H9 (cell line): ENCODE measurements around the gene PLG. TPM values are rescaled to one million over a fixed set of nuclear protein-coding genes. Genes with fewer than 3 reads are reported as not detected.
"Not testable (repeated sequence)": the region's sequence is repeated elsewhere in the genome, so short reads cannot be mapped to it uniquely, and the experiment has no call there.

Source experiments
- DNase-seq: peaks from one replicate; pipeline ENCODE4 v3.0.0-alpha.2; 2017
- H2AFZ ChIP-seq: one replicate; pipeline ENCODE4 v1.6.1; 2013; ENCODE audit warnings: mild to moderate bottlenecking, low read length, control low read depth, moderate library complexity
- H2AK5ac ChIP-seq: 2 replicates; pipeline ENCODE4 v1.6.1; 2013; ENCODE audit warnings: low read length, control low read depth, mixed read lengths; ENCODE audit not compliant: insufficient read length
- H2BK120ac ChIP-seq: one replicate; pipeline ENCODE4 v1.6.1; 2013; ENCODE audit warnings: low read depth, mild to moderate bottlenecking, low read length, control low read depth, inconsistent platforms; ENCODE audit not compliant: poor library complexity, severe bottlenecking
- H2BK12ac ChIP-seq: 2 replicates; pipeline ENCODE4 v1.6.1; 2013; ENCODE audit warnings: low read length, control low read depth, mixed read lengths, low read depth; ENCODE audit not compliant: insufficient read length
- H2BK15ac ChIP-seq: 2 replicates; pipeline ENCODE4 v1.6.1; 2013; ENCODE audit warnings: low read depth, low read length, control low read depth
- H2BK20ac ChIP-seq: one replicate; pipeline ENCODE4 v1.6.1; 2013; ENCODE audit warnings: low read depth, mild to moderate bottlenecking, low read length, control low read depth, inconsistent platforms; ENCODE audit not compliant: poor library complexity, severe bottlenecking
- H2BK5ac ChIP-seq: 2 replicates; pipeline ENCODE4 v1.6.1; 2013; ENCODE audit warnings: low read length, control low read depth, mixed read lengths; ENCODE audit not compliant: insufficient read length
- H3K14ac ChIP-seq: 2 replicates; pipeline ENCODE4 v1.6.1; 2013; ENCODE audit warnings: low read length, control low read depth; ENCODE audit not compliant: insufficient read depth
- H3K18ac ChIP-seq: 2 replicates; pipeline ENCODE4 v1.6.1; 2013; ENCODE audit warnings: low read depth, mild to moderate bottlenecking, mixed read lengths, low read length, control low read depth; ENCODE audit not compliant: insufficient read length
- H3K23ac ChIP-seq: 2 replicates; pipeline ENCODE4 v1.6.1; 2013; ENCODE audit warnings: low read length, control low read depth, mixed read lengths, low read depth; ENCODE audit not compliant: insufficient read length
- H3K23me2 ChIP-seq: 2 replicates; pipeline ENCODE4 v1.6.1; 2013; ENCODE audit warnings: low read depth, mild to moderate bottlenecking, mixed read lengths, low read length, control low read depth; ENCODE audit not compliant: insufficient read length, poor library complexity, severe bottlenecking
- H3K27ac ChIP-seq: 2 replicates; pipeline ENCODE4 v1.5.1; 2013; ENCODE audit warnings: low read length, control low read depth, mixed read lengths, low read depth; ENCODE audit not compliant: insufficient read length
- H3K27me3 ChIP-seq: 2 replicates; pipeline ENCODE4 v1.6.1; 2013; ENCODE audit warnings: low read length, control low read depth, inconsistent platforms; ENCODE audit not compliant: insufficient read depth
- H3K4ac ChIP-seq: 2 replicates; pipeline ENCODE4 v1.6.1; 2013; ENCODE audit warnings: low read depth, mild to moderate bottlenecking, control low read depth, inconsistent platforms, low read length, moderate library complexity
- H3K4me1 ChIP-seq: 2 replicates; pipeline ENCODE4 v1.6.1; 2013; ENCODE audit warnings: low read length, control low read depth, inconsistent platforms; ENCODE audit not compliant: insufficient read depth
- H3K4me2 ChIP-seq: 2 replicates; pipeline ENCODE4 v1.6.1; 2013; ENCODE audit warnings: low read length, control low read depth, mixed read lengths; ENCODE audit not compliant: insufficient read length, insufficient read depth
- H3K56ac ChIP-seq: 2 replicates; pipeline ENCODE4 v1.6.1; 2013; ENCODE audit warnings: low read depth, mild to moderate bottlenecking, mixed read lengths, low read length, control low read depth; ENCODE audit not compliant: insufficient read length
- H3K79me1 ChIP-seq: 2 replicates; pipeline ENCODE4 v1.6.1; 2013; ENCODE audit warnings: low read depth, mild to moderate bottlenecking, moderate library complexity, low read length, control low read depth, inconsistent platforms; ENCODE audit not compliant: insufficient read depth, poor library complexity, severe bottlenecking
- H3K79me2 ChIP-seq: 2 replicates; pipeline ENCODE4 v1.6.1; 2013; ENCODE audit warnings: low read length, control low read depth, inconsistent platforms; ENCODE audit not compliant: insufficient read depth
- H3K9ac ChIP-seq: 2 replicates; pipeline ENCODE4 v1.6.1; 2013; ENCODE audit warnings: low read length, control low read depth, mixed read lengths; ENCODE audit not compliant: insufficient read length; ENCODE audit errors: extremely low read depth
- H3K9me3 ChIP-seq: one replicate; pipeline ENCODE4 v1.6.1; 2013; ENCODE audit warnings: low read depth, low read length, inconsistent platforms; ENCODE audit not compliant: control insufficient read depth
- H3T11ph ChIP-seq: one replicate; pipeline ENCODE4 v1.6.1; 2013; ENCODE audit warnings: mild to moderate bottlenecking, low read length, control low read depth, inconsistent platforms
- H4K20me1 ChIP-seq: one replicate; pipeline ENCODE4 v1.6.1; 2013; ENCODE audit not compliant: control insufficient read depth, insufficient read length, insufficient read depth
- H4K5ac ChIP-seq: 2 replicates; pipeline ENCODE4 v1.6.1; 2013; ENCODE audit warnings: low read depth, mild to moderate bottlenecking, mixed read lengths, low read length, control low read depth; ENCODE audit not compliant: insufficient read length
- H4K8ac ChIP-seq: replicated peaks from 2 replicates; pipeline ENCODE4 v1.6.1; 2013; ENCODE audit warnings: low read length, control low read depth, mixed read lengths, low read depth; ENCODE audit not compliant: insufficient read length
- H4K91ac ChIP-seq: 2 replicates; pipeline ENCODE4 v1.6.1; 2013; ENCODE audit warnings: low read depth, mild to moderate bottlenecking, moderate library complexity, mixed read lengths, low read length, control low read depth; ENCODE audit not compliant: insufficient read length
- H3K27ac Mint-ChIP-seq, 3 experiments: 2 replicates in 2 of 3; 3 replicates in 1 of 3; pipeline ENCODE4 v1.8.0; 2020 to 2021; ENCODE audit warnings: mixed read lengths in 3 of 3, mild to moderate bottlenecking in 1 of 3, moderate library complexity in 1 of 3
- H3K27me3 Mint-ChIP-seq: 2 replicates; pipeline ENCODE4 v1.8.0; 2021; ENCODE audit warnings: low read depth, mild to moderate bottlenecking, moderate library complexity, mixed read lengths
- H3K36me3 Mint-ChIP-seq, 3 experiments: 2 replicates in 2 of 3; 3 replicates in 1 of 3; pipeline ENCODE4 v1.8.0; 2020 to 2021; ENCODE audit warnings: low read depth in 3 of 3, mixed read lengths in 3 of 3; ENCODE audit not compliant: insufficient read depth in 1 of 3
- H3K4me1 Mint-ChIP-seq, 2 experiments: 2 replicates each; pipeline ENCODE4 v1.8.0; 2020; ENCODE audit warnings: mixed read lengths in 2 of 2
- H3K4me3 Mint-ChIP-seq, 2 experiments: 2 replicates in 1 of 2; 3 replicates in 1 of 2; pipeline ENCODE4 v1.8.0; 2020 to 2021; ENCODE audit warnings: mild to moderate bottlenecking in 2 of 2, mixed read lengths in 2 of 2, moderate library complexity in 1 of 2
- H3K9me3 Mint-ChIP-seq, 2 experiments: 2 replicates in 1 of 2; 3 replicates in 1 of 2; pipeline ENCODE4 v1.8.0; 2020; ENCODE audit warnings: mild to moderate bottlenecking in 2 of 2, mixed read lengths in 2 of 2, moderate library complexity in 1 of 2
- WGBS: extraction: QIAGEN DNeasy Blood & Tissue Kit; methylation state at CpG from one replicate; pipeline ENCODE4 v1.1.7; 2013; ENCODE audit warnings: missing lambda C conversion rate, low lambda C conversion rate, mixed read lengths; ENCODE audit not compliant: insufficient read length; ENCODE audit errors: extremely low coverage; 5-methylcytosine and 5-hydroxymethylcytosine counted together
- total RNA-seq: library from RNA; stranded (reverse); gene quantifications from 2 replicates; pipeline ENCODE4 v1.2.1, GENCODE V29; 2021
- TF ChIP-seq, protein P1 (sequence below): fragments of 200-600 bp; sonication (generic); conservative IDR thresholded peaks from 3 replicates; pipeline ENCODE4 v1.8.0; 2021; ENCODE audit warnings: antibody characterized with exemption, mild to moderate bottlenecking

Gene PLG
- total RNA-seq, 1 experiment from 2014 or later, result not detected

DNA sequence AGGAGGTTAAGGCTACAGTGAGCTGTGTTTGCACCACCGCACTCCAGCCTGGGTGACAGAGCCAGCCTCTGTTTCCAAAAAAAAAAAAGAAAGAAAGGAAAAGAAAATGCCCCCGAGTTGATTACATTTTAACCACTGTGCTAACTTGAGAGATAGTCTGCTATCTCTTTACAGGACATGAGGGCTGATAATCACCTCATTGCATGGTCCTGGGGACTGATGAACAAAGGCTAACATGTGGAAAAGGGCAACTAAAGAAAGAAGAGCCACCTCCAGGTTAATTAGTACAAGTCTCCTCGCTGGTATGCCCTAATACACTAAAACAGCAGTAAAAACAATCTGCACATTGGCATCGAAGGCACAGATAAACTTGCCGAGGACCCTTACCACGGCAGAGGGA lies 4.2 kb upstream of the PLG start:
- no peak overlapping the region for H3K18ac ChIP-seq
- no peaks in the 10 kb centered on the region for H3K23me2 ChIP-seq
- no peak overlapping the region for H4K91ac ChIP-seq
- no peak overlapping the region for H3K56ac ChIP-seq
- no peak overlapping the region for H4K8ac ChIP-seq
- no peaks in the 10 kb centered on the region for H3K9me3 ChIP-seq
- no peak overlapping the region for H2BK15ac ChIP-seq
- no peak overlapping the region for H3K23ac ChIP-seq
- no peaks in the 10 kb centered on the region for H4K20me1 ChIP-seq
- Mint-ChIP-seq H3K27me3 (peaks cover 8% of the 10 kb centered on the region), H3K9me3 (peaks cover 14 to 17% of the 10 kb centered on the region in 2 experiments), H3K4me1 (no peaks in the 10 kb centered on the region), H3K27ac (no peak overlapping the region), H3K4me3 (no peak overlapping the region), H3K36me3 (peaks cover 8 to 11% (median 9%) of the 10 kb centered on the region in 3 experiments)
- no peak overlapping the region for H3K14ac ChIP-seq
- H2BK12ac ChIP-seq, result no peak overlapping the region
- H4K5ac ChIP-seq, result no peak overlapping the region
- H3K4me2 ChIP-seq, result no peak overlapping the region
- H3K27ac ChIP-seq, result no peak overlapping the region
- H2AFZ ChIP-seq, result no peak overlapping the region
- no peak overlapping the region for H2BK20ac ChIP-seq
- H3K27me3 ChIP-seq, result no peaks in the 10 kb centered on the region
- no peaks in the 10 kb centered on the region for H3K4me1 ChIP-seq
- no peak overlapping the region for H2BK5ac ChIP-seq
- no peak overlapping the region for H3K4ac ChIP-seq
- H2AK5ac ChIP-seq, result no peak overlapping the region
- no peak for DNase-seq
- H3K9ac ChIP-seq, result no peak overlapping the region
- no peak overlapping the region for H3T11ph ChIP-seq
- no peaks in the 10 kb centered on the region for H3K79me1 ChIP-seq
- no peak overlapping the region for H2BK120ac ChIP-seq
- H3K79me2 ChIP-seq, result no peaks in the 10 kb centered on the region
- TF ChIP-seq, protein P1, sequence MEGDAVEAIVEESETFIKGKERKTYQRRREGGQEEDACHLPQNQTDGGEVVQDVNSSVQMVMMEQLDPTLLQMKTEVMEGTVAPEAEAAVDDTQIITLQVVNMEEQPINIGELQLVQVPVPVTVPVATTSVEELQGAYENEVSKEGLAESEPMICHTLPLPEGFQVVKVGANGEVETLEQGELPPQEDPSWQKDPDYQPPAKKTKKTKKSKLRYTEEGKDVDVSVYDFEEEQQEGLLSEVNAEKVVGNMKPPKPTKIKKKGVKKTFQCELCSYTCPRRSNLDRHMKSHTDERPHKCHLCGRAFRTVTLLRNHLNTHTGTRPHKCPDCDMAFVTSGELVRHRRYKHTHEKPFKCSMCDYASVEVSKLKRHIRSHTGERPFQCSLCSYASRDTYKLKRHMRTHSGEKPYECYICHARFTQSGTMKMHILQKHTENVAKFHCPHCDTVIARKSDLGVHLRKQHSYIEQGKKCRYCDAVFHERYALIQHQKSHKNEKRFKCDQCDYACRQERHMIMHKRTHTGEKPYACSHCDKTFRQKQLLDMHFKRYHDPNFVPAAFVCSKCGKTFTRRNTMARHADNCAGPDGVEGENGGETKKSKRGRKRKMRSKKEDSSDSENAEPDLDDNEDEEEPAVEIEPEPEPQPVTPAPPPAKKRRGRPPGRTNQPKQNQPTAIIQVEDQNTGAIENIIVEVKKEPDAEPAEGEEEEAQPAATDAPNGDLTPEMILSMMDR, result no peak
- WGBS, result no CpG with 5 or more reads among the region's 6 CpGs

DNA sequence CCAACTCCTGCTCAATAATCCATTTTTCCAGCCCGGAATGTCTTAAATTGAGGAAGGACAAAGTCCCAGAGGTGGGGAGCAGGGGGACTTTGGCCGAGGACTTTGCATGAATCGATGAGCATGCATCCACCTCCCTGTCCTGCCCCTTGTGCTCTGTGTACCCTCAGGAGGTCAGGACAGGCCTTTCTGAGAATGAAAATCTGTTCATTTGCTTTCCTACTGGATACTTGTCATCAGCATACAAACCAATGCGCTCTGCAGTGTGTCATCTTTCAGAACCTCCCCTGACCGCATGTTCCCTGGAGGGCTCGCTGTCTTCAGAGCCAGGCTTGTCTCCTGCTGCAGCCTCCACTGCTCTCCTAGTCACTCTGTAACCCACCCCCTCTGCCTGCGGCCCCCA lies 2.6 kb downstream of the PLG start:
- H3K4ac ChIP-seq, H3K9me3 ChIP-seq, H3K27ac ChIP-seq, H3K56ac ChIP-seq, H2BK12ac ChIP-seq, H3K4me3 Mint-ChIP-seq, H2BK20ac ChIP-seq, H3K27ac Mint-ChIP-seq, DNase-seq, H3K4me1 ChIP-seq, H3K79me1 ChIP-seq, H3K4me1 Mint-ChIP-seq, H2BK15ac ChIP-seq, H3K18ac ChIP-seq, H3K79me2 ChIP-seq, H3K23ac ChIP-seq, H2BK120ac ChIP-seq, H3K27me3 Mint-ChIP-seq, H2BK5ac ChIP-seq, H4K5ac ChIP-seq, H3K9me3 Mint-ChIP-seq, H3K27me3 ChIP-seq, H2AFZ ChIP-seq, H4K20me1 ChIP-seq, H2AK5ac ChIP-seq, H3K9ac ChIP-seq, H3K36me3 Mint-ChIP-seq, H4K8ac ChIP-seq, H4K91ac ChIP-seq, H3K4me2 ChIP-seq, H3K23me2 ChIP-seq, H3T11ph ChIP-seq, H3K14ac ChIP-seq: not testable (repeated sequence)
- WGBS, result no CpG with 5 or more reads among the region's 7 CpGs
